Measurements from ENCODE around the gene RBMX2.

The RBMX2 gene

GRCh38 chrX:130395341-130395740 lies 6.4 kb upstream of the RBMX2 start:
- no peak overlapping the region for H3K4me3 ChIP-seq (ENCODE audit: low read depth, low read length)
- no peak for TF ChIP-seq CTCF (IDR thresholded peaks at IDR 0.05; ENCODE audit: low read depth, low read length, missing control alignments)
- no peak for DNase-seq (ENCODE audit: low read depth)

GRCh38 chrX:130402208-130402684 lies 459 bp downstream of the RBMX2 start:
- H3K4me3 ChIP-seq (ENCODE audit: low read depth, low read length): peak overlapping the region; percentile 90
- DNase-seq (ENCODE audit: low read depth): no peak
- no peak for TF ChIP-seq CTCF (IDR thresholded peaks at IDR 0.05; ENCODE audit: low read depth, low read length, missing control alignments)

GRCh38 chrX:130413415-130413814 lies 11.6 kb downstream of the RBMX2 start:
- no peak overlapping the region for H3K4me3 ChIP-seq (ENCODE audit: low read depth, low read length)
- TF ChIP-seq CTCF (IDR thresholded peaks at IDR 0.05; ENCODE audit: low read depth, low read length, missing control alignments): no peak
- no peak for DNase-seq (ENCODE audit: low read depth)

- TF ChIP-seq CTCF (IDR thresholded peaks at IDR 0.05; ENCODE audit: low read depth, low read length, missing control alignments): no peak
- no peak for DNase-seq (ENCODE audit: low read depth)
- no peak overlapping the region for H3K4me3 ChIP-seq (ENCODE audit: low read depth, low read length)
These were observed 13.0 kb downstream of the RBMX2 start for GRCh38 chrX:130414800-130415199.

- DNase-seq (ENCODE audit: low read depth): no peak
- TF ChIP-seq CTCF (IDR thresholded peaks at IDR 0.05; ENCODE audit: low read depth, low read length, missing control alignments): no peak
- H3K4me3 ChIP-seq (ENCODE audit: low read depth, low read length): no peak overlapping the region
These were observed 13.4 kb downstream of the RBMX2 start for GRCh38 chrX:130415201-130415600.

- no peak for DNase-seq (ENCODE audit: low read depth)
- H3K4me3 ChIP-seq (ENCODE audit: low read depth, low read length): no peak overlapping the region
- no peak for TF ChIP-seq CTCF (IDR thresholded peaks at IDR 0.05; ENCODE audit: low read depth, low read length, missing control alignments)
These were observed 15.0 kb downstream of the RBMX2 start for GRCh38 chrX:130416785-130417184.

- DNase-seq (ENCODE audit: low read depth): no peak
- H3K4me3 ChIP-seq (ENCODE audit: low read depth, low read length): no peak overlapping the region
- no peak for TF ChIP-seq CTCF (IDR thresholded peaks at IDR 0.05; ENCODE audit: low read depth, low read length, missing control alignments)
These were observed 16.3 kb downstream of the RBMX2 start for GRCh38 chrX:130418066-130418465.

All from GM12864 (cell line).